Transverse colon (tissue), 4 donors: ENCODE results near the gene MXD4. TPM values are rescaled to one million over a fixed set of nuclear protein-coding genes. Genes with fewer than 3 reads are reported as not detected.
A peak's percentile ranks its signal among the peaks of the same experiment; 100 is the strongest.

ENCODE experiments used
- DNase-seq: peaks from one replicate; pipeline ENCODE4 v3.0.0-alpha.2; 2019
- H3K27ac ChIP-seq, 4 donors: fragments of 200-600 bp; sonication (generic); 2 replicates each; pipeline ENCODE4 v1.5.1; 2016 to 2018; ENCODE audit warnings: inconsistent platforms in 4 of 4
- H3K27me3 ChIP-seq: fragments of 200-600 bp; sonication (generic); 2 replicates; pipeline ENCODE4 v1.5.1; 2017; ENCODE audit warnings: inconsistent platforms
- H3K36me3 ChIP-seq, 4 donors: fragments of 200-600 bp; sonication (generic); 2 replicates each; pipeline ENCODE4 v1.5.1; 2017 to 2019; ENCODE audit warnings: inconsistent platforms in 4 of 4
- H3K4me1 ChIP-seq, 4 donors: fragments of 200-600 bp; sonication (generic); 2 replicates each; pipeline ENCODE4 v1.5.1; 2017 to 2020; ENCODE audit warnings: inconsistent platforms in 4 of 4
- H3K4me3 ChIP-seq, 4 donors: fragments of 200-600 bp; sonication (generic); 1 replicate in 1 of 4; 2 replicates in 3 of 4; pipeline versions ENCODE4 v1.5.1 to v1.6.1; 2017 to 2019; ENCODE audit warnings: inconsistent platforms in 4 of 4
- H3K9me3 ChIP-seq, 2 donors: fragments of 200-600 bp; sonication (generic); 2 replicates each; pipeline ENCODE4 v1.5.1; 2017 to 2019; ENCODE audit warnings: inconsistent platforms in 2 of 2
- EP300 ChIP-seq: sonication (generic); formaldehyde crosslinking; IDR thresholded peaks from one replicate; pipeline ENCODE4 v1.6.1; 2017; ENCODE audit warnings: antibody characterized with exemption, low read depth
- POLR2A ChIP-seq: fragments of 450-650 bp; IDR thresholded peaks from one replicate; pipeline ENCODE4 v1.6.1; 2016; ENCODE audit warnings: antibody characterized with exemption, mild to moderate bottlenecking, moderate library complexity
- POLR2AphosphoS5 ChIP-seq, 3 donors: sonication (generic); formaldehyde crosslinking; IDR thresholded peaks; one replicate each; pipeline ENCODE4 v1.6.1; 2016; ENCODE audit warnings: antibody characterized with exemption in 3 of 3
- WGBS, 2 donors: methylation state at CpG; one replicate each; pipeline ENCODE4 v1.1.5; 2018; ENCODE audit warnings: low coverage in 1 of 2; 5-methylcytosine and 5-hydroxymethylcytosine counted together
- in situ Hi-C, 4 donors: fragments of 200-750 bp; cut with MboI; loops; one replicate each; pipeline versions ENCODE4 v1.15.0 to v1.15.1; 2017; ENCODE audit warnings: low sequenced_read_pairs in 3 of 4, low pct_ligation_motif_present in 1 of 4, low pct_unique_long_range_greater_than_20kb in 1 of 4
- intact Hi-C: fragments of 100-400 bp; cut with DNase I; formaldehyde crosslinking; loops from one replicate; pipeline ENCODE4 v1.15.1; 2023; ENCODE audit warnings: low total_unique reads
- total RNA-seq, 4 donors: library from RNA; depleted of rRNA; stranded (reverse); fragments of >200 nt; gene quantifications; one replicate each; pipeline ENCODE4 v1.1.0, GENCODE V29; 2016
- TF ChIP-seq, protein P1 (sequence below), 5 experiments: fragments of 200-600 bp in 3 of 5; fragments of 450-650 bp in 2 of 5; sonication (generic) in 3 of 5; IDR thresholded peaks; 1 replicate in 2 of 5; 2 replicates in 3 of 5; pipeline ENCODE4 v1.5.1; 2016 to 2017; ENCODE audit warnings: antibody characterized with exemption in 5 of 5, inconsistent platforms in 3 of 5, mild to moderate bottlenecking in 2 of 5, moderate library complexity in 1 of 5

The MXD4 gene
- total RNA-seq, 4 donors from 2014 or later, result 48.1 to 101 (median 57.7) TPM

DNA sequence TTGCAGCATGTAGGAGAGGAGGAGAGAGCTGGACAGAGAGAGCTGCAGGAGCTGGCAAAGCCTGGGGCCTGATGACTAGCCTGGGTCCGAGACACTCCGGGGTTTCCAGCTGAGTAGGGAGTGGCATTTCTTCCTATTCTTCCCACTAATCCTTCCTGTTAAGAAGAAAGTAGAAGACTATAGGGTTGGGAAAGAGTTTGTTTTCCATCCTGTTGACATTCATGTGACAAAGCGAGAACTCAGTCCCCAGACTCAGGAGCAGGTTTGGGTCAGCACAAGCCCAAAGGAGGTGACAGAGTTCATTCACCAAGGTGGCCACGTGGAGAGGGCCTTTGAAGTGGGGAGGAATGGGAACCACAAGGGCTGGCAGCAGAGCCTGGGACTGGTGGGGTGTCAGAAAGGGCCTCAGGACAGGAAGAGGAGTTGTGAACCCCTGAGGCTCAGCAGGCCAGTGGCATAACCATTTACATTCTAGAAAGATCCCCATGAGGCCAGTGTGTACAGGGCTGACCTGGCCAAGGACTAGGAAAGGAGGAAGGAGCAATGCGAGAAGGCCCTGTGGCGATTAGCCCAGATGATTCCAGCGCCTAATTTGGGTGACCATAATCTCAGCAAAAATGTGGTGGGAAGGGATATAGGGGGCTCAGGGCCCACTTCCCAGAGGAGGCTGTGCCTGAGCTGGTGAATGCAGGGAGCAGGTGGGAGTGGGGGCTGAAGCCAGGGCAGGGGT is 16.7 kb downstream of the MXD4 start:
- H3K27ac ChIP-seq, result peak overlapping the region in 3 of 4 donors; percentile 22 to 54 (median 26)
- peaks cover 0 to 9% (median 2%) of the 10 kb centered on the region in 4 donors for H3K36me3 ChIP-seq
- no peak overlapping the region for H3K4me3 ChIP-seq
- no peaks in the 10 kb centered on the region for H3K27me3 ChIP-seq
- H3K9me3 ChIP-seq, result no peaks in the 10 kb centered on the region
- no peak for DNase-seq
- intact Hi-C loops, result no loop called here
- no peak for TF ChIP-seq POLR2AphosphoS5 (IDR thresholded peaks at IDR 0.05)
- TF ChIP-seq EP300, result no peak
- TF ChIP-seq POLR2A, result no peak
- TF ChIP-seq, protein P1, sequence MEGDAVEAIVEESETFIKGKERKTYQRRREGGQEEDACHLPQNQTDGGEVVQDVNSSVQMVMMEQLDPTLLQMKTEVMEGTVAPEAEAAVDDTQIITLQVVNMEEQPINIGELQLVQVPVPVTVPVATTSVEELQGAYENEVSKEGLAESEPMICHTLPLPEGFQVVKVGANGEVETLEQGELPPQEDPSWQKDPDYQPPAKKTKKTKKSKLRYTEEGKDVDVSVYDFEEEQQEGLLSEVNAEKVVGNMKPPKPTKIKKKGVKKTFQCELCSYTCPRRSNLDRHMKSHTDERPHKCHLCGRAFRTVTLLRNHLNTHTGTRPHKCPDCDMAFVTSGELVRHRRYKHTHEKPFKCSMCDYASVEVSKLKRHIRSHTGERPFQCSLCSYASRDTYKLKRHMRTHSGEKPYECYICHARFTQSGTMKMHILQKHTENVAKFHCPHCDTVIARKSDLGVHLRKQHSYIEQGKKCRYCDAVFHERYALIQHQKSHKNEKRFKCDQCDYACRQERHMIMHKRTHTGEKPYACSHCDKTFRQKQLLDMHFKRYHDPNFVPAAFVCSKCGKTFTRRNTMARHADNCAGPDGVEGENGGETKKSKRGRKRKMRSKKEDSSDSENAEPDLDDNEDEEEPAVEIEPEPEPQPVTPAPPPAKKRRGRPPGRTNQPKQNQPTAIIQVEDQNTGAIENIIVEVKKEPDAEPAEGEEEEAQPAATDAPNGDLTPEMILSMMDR (IDR thresholded peaks at IDR 0.05), result no peak
- H3K4me1 ChIP-seq, result peaks cover 15 to 39% (median 34%) of the 10 kb centered on the region in 4 donors
- in situ Hi-C loops, result loop anchor here in 2 of 4 donors (25.0 kb wide), 2 partner anchors 167 to 217 kb away; partner anchors contain the start of genes CFAP99 (in 1 of the 2), RNF4 (in 1 of the 2) and ZFYVE28 (in 1 of the 2)
- WGBS, 2 donors, result 66% methylated on average over 7 of the region's 7 CpGs; no CpG with 5 or more reads in 1 of the 2 donors

DNA sequence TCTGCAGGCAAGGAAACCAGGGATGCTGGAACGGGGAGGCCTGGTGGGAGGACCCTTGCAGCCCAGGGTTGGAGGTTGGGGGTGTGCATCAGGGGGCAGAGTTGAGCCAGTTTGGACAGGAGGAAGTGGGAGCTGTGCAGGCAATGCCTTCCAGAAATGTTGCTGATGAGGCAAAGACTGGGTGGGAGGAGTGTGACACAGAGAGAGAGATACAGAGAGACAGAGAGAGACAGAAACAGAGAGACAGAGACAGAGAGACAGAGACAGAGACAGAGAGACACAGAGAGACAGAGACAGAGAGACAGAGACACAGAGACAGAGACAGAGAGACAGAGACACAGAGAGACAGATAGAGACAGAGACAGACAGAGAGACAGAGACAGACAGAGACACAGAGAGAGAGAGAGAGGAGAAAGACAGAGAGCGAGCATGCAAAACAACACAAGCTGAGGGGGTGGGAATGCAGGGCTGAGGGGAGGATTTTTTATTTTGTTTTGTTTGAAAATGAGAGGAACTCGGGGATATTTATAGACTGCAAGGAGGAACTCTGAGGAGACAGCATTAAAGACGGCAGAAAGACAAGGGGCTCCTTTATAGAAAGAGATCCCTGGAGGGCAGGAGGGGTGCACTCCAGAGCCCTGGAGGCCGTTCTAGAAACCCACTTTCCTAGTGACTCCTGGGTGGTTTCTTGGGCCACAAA is 18.1 kb downstream of the MXD4 start:
- Histone ChIP-seq H3K27ac (peak overlapping the region; percentile 19 to 67 (median 52)), H3K27me3 (no peaks in the 10 kb centered on the region), H3K4me3 (no peak overlapping the region), H3K36me3 (peaks cover 0 to 2% (median 0%) of the 10 kb centered on the region in 4 donors), H3K9me3 (no peaks in the 10 kb centered on the region), H3K4me1 (peaks cover 28 to 52% (median 47%) of the 10 kb centered on the region in 4 donors)
- in situ Hi-C loops, result loop anchor here in 2 of 4 donors (25.0 kb wide), 2 partner anchors 168 to 218 kb away; partner anchors contain the start of genes CFAP99 (in 1 of the 2), RNF4 (in 1 of the 2) and ZFYVE28 (in 1 of the 2)
- TF ChIP-seq POLR2A, result no peak
- TF ChIP-seq, protein P1 (IDR thresholded peaks at IDR 0.05), result peak in 1 of 5 experiments; percentile 9
- no peak for TF ChIP-seq EP300
- DNase-seq, result peak; percentile 48
- 25 to 34% methylated on average over 4 to 5 of the region's 5 CpGs for WGBS, 2 donors
- intact Hi-C loops, result no loop called here

DNA sequence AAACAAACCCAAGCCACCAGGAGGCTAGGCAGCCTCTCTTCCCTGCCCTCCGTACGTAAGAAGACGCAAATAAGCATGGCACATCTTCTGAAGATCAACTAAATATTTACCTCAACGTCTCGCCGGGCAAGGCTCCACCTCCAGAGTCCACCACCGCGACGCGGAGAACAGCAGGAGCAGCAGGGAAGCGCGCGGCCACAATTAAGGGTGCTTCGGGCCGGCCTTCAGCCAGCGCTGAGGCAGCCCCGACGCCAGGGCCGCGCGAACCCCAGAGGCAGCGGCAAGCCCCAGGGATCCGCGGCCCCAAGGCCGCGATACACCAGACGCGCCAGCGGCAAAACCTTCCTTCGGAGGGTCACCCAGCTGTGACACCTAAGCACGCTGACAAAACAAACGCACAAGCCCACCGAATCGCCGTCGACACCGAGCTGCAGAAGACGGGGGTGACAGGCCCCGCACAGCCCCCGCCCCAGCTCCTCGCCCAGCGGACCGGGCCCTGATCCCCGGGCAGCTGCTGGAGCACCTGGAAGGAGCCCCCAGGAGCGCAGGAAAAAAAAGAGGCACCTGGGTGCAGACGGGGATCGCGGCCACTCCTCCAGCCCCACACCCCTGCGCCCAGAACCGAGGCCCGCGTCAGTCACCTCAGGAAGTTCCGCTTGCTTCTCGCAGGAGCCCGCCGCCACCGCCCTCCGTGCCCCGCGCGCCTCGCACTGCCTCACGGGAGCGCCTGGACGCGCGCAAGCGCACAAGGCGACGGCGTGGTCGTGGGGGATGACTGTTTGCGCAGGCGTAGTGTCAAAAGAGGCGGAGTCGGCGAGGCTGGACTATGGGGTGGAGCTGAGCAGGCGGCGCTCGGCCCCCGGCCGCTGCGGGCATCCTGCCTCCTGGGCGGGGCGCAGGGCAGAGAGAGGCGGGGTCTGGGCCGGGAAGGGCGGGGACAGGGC is 20.2 kb downstream of the MXD4 start, which contains the start of the genes HAUS3 and POLN:
Gene HAUS3 (minus strand): TSS at position 712 of the 944 bp plus-strand sequence. CDS start 1,175 bp downstream, outside the sequence.
Gene POLN (minus strand): TSS at position 712 of the 944 bp plus-strand sequence. CDS start 12,890 bp downstream, outside the sequence.
- no peaks in the 10 kb centered on the region for H3K27me3 ChIP-seq
- TF ChIP-seq, protein P1 (IDR thresholded peaks at IDR 0.05), result peak in 3 of 5 experiments; percentile 9 to 25 (median 10)
- TF ChIP-seq POLR2AphosphoS5 (IDR thresholded peaks at IDR 0.05) (peak; percentile 95 to 97 (median 96)), EP300 (no peak), POLR2A (peak; percentile 89)
- 0% methylated on average over 66 of the region's 88 CpGs; no CpG with 5 or more reads in 1 of the 2 donors for WGBS, 2 donors
- H3K4me3 ChIP-seq, result peak within 1 kb of the TSS; percentile 74 to 99 (median 94)
- peak; percentile 99 for DNase-seq
- in situ Hi-C loops (loop anchor here in 2 of 4 donors (25.0 kb wide), 2 partner anchors 171 to 221 kb away; partner anchors contain the start of genes CFAP99 (in 1 of the 2), RNF4 (in 1 of the 2) and ZFYVE28 (in 1 of the 2)), intact Hi-C loops (no loop called here)
- H3K4me1 ChIP-seq, result peaks cover 28 to 71% (median 52%) of the 10 kb centered on the region in 4 donors
- peak within 1 kb of the TSS; percentile 90 to 97 (median 94) for H3K27ac ChIP-seq
- peaks cover 0 to 6% (median under 1%) of the 10 kb centered on the region in 4 donors for H3K36me3 ChIP-seq
- H3K9me3 ChIP-seq, result no peaks in the 10 kb centered on the region
